GM13976 (cell line): ENCODE data around the gene SCARB2.

Experiments used
- DNase-seq: peaks from one replicate; pipeline ENCODE4 v3.0.0; 2012; ENCODE audit warnings: low spot score
- CTCF ChIP-seq: IDR thresholded peaks from 2 replicates; pipeline ENCODE4 v1.5.1; 2012; ENCODE audit warnings: borderline replicate concordance, mild to moderate bottlenecking; ENCODE audit not compliant: insufficient read depth; ENCODE audit errors: extremely low read depth, missing control alignments, control extremely low read depth
- in situ Hi-C: fragments of 300-500 bp; cut with MboI; formaldehyde crosslinking; loops from one replicate; pipeline ENCODE4 v1.12.0; 2022; ENCODE audit warnings: low sequenced_read_pairs, mixed read lengths, inconsistent platforms; ENCODE audit not compliant: unreplicated experiment

The SCARB2 gene

GRCh38 chr4:76148142-76148865 is 65.3 kb downstream of the SCARB2 start, which contains the start of gene NUP54:
Gene NUP54, minus strand, starts transcription at chr4:76148397. Its CDS starts 23 bp downstream, at chr4:76148374.
- peak; percentile 95 for DNase-seq
- TF ChIP-seq CTCF = no peak
- in situ Hi-C loops = no loop called here

GRCh38 chr4:76147454-76148141 is 66.0 kb downstream of the SCARB2 start:
- no peak for TF ChIP-seq CTCF
- DNase-seq = peak; percentile 75
- in situ Hi-C loops = no loop called here

DNA sequence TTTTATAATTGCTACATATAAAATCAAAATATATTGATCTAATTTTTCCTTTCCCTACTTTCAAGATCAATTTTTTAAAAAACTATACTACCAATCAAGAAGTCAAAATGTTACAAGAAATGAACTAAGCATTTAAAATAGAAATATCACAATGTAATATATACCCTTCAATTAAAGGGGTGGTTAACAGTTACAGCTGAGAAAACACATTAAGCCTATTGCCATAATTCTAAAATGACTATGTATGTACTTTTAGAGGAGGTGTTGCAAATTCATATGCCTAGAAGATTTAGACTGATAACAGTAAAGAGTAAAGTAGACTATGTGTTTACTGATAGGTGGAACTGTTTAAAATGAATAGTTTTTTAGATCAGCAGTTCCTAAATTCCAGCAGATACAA is 69.1 kb downstream of the SCARB2 start:
- no peak for DNase-seq
- in situ Hi-C loops = no loop called here
- no peak for TF ChIP-seq CTCF

GRCh38 chr4:76141241-76141640 is 72.4 kb downstream of the SCARB2 start:
- DNase-seq = no peak
- TF ChIP-seq CTCF = no peak
- in situ Hi-C loops = no loop called here

DNA sequence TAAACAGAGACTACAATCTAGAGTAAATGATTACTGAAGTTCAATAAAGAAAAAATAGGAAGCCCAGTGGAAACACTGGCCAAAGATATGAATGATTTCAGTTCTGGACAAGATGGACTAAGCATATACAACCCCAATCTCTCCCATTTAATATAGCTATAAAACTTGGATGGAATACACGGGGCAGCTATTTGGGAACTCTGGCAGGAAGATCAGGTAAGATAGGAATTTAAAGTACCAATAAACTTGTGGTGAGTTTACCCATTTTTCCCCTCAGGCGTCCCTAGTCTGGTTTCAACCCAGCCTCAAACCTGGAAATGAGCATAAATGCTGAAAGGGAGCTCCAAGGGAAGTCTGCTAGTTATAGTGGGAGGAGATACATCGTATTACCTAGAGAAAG is 85.9 kb downstream of the SCARB2 start:
- DNase-seq = no peak
- no peak for TF ChIP-seq CTCF
- in situ Hi-C loops = no loop called here

DNA sequence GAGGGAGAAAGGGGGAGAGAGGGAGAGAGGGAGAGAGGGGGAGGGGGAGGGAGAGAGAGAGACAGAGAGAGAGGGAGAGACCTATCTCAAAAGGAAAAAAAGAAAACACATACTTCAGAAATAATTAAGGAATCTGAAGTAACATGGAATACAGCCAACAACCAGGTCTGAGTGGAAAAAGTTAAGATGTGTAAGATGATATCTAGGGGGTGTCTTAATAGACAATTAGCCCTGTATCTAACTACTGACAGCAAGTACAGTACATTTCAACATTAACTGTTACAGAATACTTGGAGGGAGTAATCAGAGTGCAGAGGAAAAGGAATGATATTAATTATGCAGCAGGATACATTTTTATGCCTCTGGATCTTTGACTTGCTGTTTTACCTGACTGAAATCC is 87.8 kb downstream of the SCARB2 start:
- DNase-seq = no peak
- no peak for TF ChIP-seq CTCF
- in situ Hi-C loops = no loop called here
